Suprapubic skin (tissue), 4 donors: Measurements from ENCODE around the gene UACA. TPM values are rescaled to one million over a fixed set of nuclear protein-coding genes. Genes with fewer than 3 reads are reported as not detected.

Experiments used
- DNase-seq, 2 donors: peaks; one replicate each; pipeline ENCODE4 v3.0.0-alpha.2; 2019; ENCODE audit warnings: low spot score in 2 of 2
- H3K27ac ChIP-seq: fragments of 200-600 bp; sonication (generic); one replicate; pipeline ENCODE4 v1.5.1; 2019
- H3K27me3 ChIP-seq: fragments of 200-600 bp; sonication (generic); one replicate; pipeline ENCODE4 v1.5.1; 2019
- H3K36me3 ChIP-seq: fragments of 200-600 bp; sonication (generic); one replicate; pipeline ENCODE4 v1.5.1; 2019
- H3K4me1 ChIP-seq: fragments of 200-600 bp; sonication (generic); one replicate; pipeline ENCODE4 v1.5.1; 2019
- H3K4me3 ChIP-seq: fragments of 200-600 bp; sonication (generic); one replicate; pipeline ENCODE4 v1.5.1; 2019; ENCODE audit warnings: mild to moderate bottlenecking
- H3K9me3 ChIP-seq: fragments of 200-600 bp; sonication (generic); one replicate; pipeline ENCODE4 v1.5.1; 2019
- CTCF ChIP-seq, 2 donors: fragments of 200-600 bp in 1 of 2; fragments of 450-650 bp in 1 of 2; sonication (generic) in 1 of 2; IDR thresholded peaks; one replicate each; pipeline ENCODE4 v1.5.1; 2016 to 2019; ENCODE audit warnings: antibody characterized with exemption in 2 of 2, mild to moderate bottlenecking in 1 of 2, moderate library complexity in 1 of 2
- EP300 ChIP-seq: sonication (generic); formaldehyde crosslinking; IDR thresholded peaks from one replicate; pipeline ENCODE4 v1.6.1; 2017; ENCODE audit warnings: antibody characterized with exemption
- POLR2A ChIP-seq, 2 donors: fragments of 450-650 bp; IDR thresholded peaks; one replicate each; pipeline ENCODE4 v1.6.1; 2017; ENCODE audit warnings: antibody characterized with exemption in 2 of 2, mild to moderate bottlenecking in 2 of 2, moderate library complexity in 2 of 2
- POLR2AphosphoS5 ChIP-seq, 3 donors: sonication (generic); formaldehyde crosslinking; IDR thresholded peaks; one replicate each; pipeline ENCODE4 v1.6.1; 2017; ENCODE audit warnings: antibody characterized with exemption in 3 of 3
- WGBS: methylation state at CpG from one replicate; pipeline ENCODE4 v1.1.5; 2018; 5-methylcytosine and 5-hydroxymethylcytosine counted together
- total RNA-seq, 4 donors: library from RNA; depleted of rRNA; stranded (reverse); fragments of >200 nt; gene quantifications; one replicate each; pipeline ENCODE4 v1.1.0, GENCODE V29; 2016

The UACA gene
- total RNA-seq, 4 donors from 2014 or later, result 23.4 to 97.8 (median 27.2) TPM

DNA sequence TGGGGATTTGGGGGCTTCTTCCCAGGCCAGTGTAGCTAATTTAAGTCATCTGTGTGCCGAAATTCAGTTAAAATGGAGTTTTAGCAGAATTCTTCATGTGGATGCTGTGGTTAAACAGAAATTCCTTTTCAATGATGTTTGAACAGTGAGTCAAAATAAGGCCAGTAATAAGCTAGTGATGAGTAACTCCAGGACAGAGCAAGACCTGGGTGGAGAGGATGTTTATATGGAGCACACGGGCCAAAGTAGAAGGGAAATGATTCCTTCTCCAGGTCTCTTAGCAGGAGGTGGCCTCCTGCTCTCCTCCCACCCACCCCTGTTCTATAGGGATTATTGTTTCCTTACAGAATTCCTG lies 31.9 kb upstream of the UACA start:
- Histone ChIP-seq H3K27ac (peak overlapping the region; percentile 78), H3K4me3 (no peak overlapping the region), H3K4me1 (peaks cover 15% of the 10 kb centered on the region), H3K9me3 (no peaks in the 10 kb centered on the region), H3K27me3 (no peaks in the 10 kb centered on the region), H3K36me3 (no peaks in the 10 kb centered on the region)
- no peak for DNase-seq
- WGBS, result 67% methylated on average over 2 of the region's 2 CpGs
- TF ChIP-seq EP300 (no peak), POLR2A (IDR thresholded peaks at IDR 0.05) (no peak), CTCF (IDR thresholded peaks at IDR 0.05) (no peak), POLR2AphosphoS5 (IDR thresholded peaks at IDR 0.05) (no peak)

GRCh38 chr15:70794596-70795310 lies 31.4 kb upstream of the UACA start:
- no peaks in the 10 kb centered on the region for H3K36me3 ChIP-seq
- H3K27ac ChIP-seq, result peak overlapping the region; percentile 78
- 76% methylated on average over 12 of the region's 12 CpGs for WGBS
- H3K4me1 ChIP-seq, result peaks cover 9% of the 10 kb centered on the region
- no peak for DNase-seq
- no peak for TF ChIP-seq CTCF (IDR thresholded peaks at IDR 0.05)
- TF ChIP-seq POLR2AphosphoS5 (IDR thresholded peaks at IDR 0.05), result no peak
- TF ChIP-seq EP300, result no peak
- TF ChIP-seq POLR2A (IDR thresholded peaks at IDR 0.05), result no peak
- no peaks in the 10 kb centered on the region for H3K9me3 ChIP-seq
- no peaks in the 10 kb centered on the region for H3K27me3 ChIP-seq
- no peak overlapping the region for H3K4me3 ChIP-seq

- no peak for DNase-seq
- no peak overlapping the region for H3K4me3 ChIP-seq
- H3K36me3 ChIP-seq, result no peaks in the 10 kb centered on the region
- no peaks in the 10 kb centered on the region for H3K27me3 ChIP-seq
- WGBS, result 76% methylated on average over 2 of the region's 6 CpGs
- no peak for TF ChIP-seq POLR2AphosphoS5 (IDR thresholded peaks at IDR 0.05)
- TF ChIP-seq CTCF (IDR thresholded peaks at IDR 0.05), result no peak
- TF ChIP-seq POLR2A (IDR thresholded peaks at IDR 0.05), result no peak
- TF ChIP-seq EP300, result no peak
- no peak overlapping the region for H3K27ac ChIP-seq
- peaks cover 3% of the 10 kb centered on the region for H3K4me1 ChIP-seq
- H3K9me3 ChIP-seq, result no peaks in the 10 kb centered on the region
Measured at GRCh38 chr15:70793694-70794093, 30.3 kb upstream of the UACA start.

- Histone ChIP-seq H3K36me3 (no peaks in the 10 kb centered on the region), H3K4me1 (peaks cover 3% of the 10 kb centered on the region), H3K9me3 (no peaks in the 10 kb centered on the region), H3K27ac (no peak overlapping the region), H3K27me3 (no peaks in the 10 kb centered on the region), H3K4me3 (no peak overlapping the region)
- TF ChIP-seq POLR2A (IDR thresholded peaks at IDR 0.05) (no peak), CTCF (IDR thresholded peaks at IDR 0.05) (no peak), POLR2AphosphoS5 (IDR thresholded peaks at IDR 0.05) (no peak), EP300 (no peak)
- 60% methylated on average over 2 of the region's 2 CpGs for WGBS
- DNase-seq, result no peak
Measured at GRCh38 chr15:70792171-70792573, 28.8 kb upstream of the UACA start.

GRCh38 chr15:70791259-70791658 lies 27.9 kb upstream of the UACA start:
- WGBS, result 91% methylated on average over 4 of the region's 5 CpGs

More at GRCh38 chr15:70791259-70791658, 27.9 kb upstream of the UACA start:
- H3K9me3 ChIP-seq, result no peaks in the 10 kb centered on the region
- no peaks in the 10 kb centered on the region for H3K36me3 ChIP-seq
- H3K4me3 ChIP-seq, result no peak overlapping the region
- H3K4me1 ChIP-seq, result peaks cover 3% of the 10 kb centered on the region
- H3K27me3 ChIP-seq, result no peaks in the 10 kb centered on the region
- no peak for TF ChIP-seq POLR2A (IDR thresholded peaks at IDR 0.05)
- TF ChIP-seq CTCF (IDR thresholded peaks at IDR 0.05), result no peak
- TF ChIP-seq EP300, result no peak
- no peak for TF ChIP-seq POLR2AphosphoS5 (IDR thresholded peaks at IDR 0.05)
- no peak for DNase-seq
- no peak overlapping the region for H3K27ac ChIP-seq
